Hepatocyte (in vitro differentiated cells): ENCODE results near the gene FSTL3. TPM values are rescaled to one million over a fixed set of nuclear protein-coding genes. Genes with fewer than 3 reads are reported as not detected.

Source experiments
- DNase-seq: peaks from one replicate; pipeline ENCODE4 v3.0.0-alpha.2; 2016; ENCODE audit warnings: low spot score
- H2AFZ ChIP-seq: fragments of 200-600 bp; sonication (generic); 2 replicates; pipeline ENCODE4 v1.6.0; 2016; ENCODE audit warnings: antibody characterized with exemption, mild to moderate bottlenecking
- H3K27ac ChIP-seq: fragments of 200-600 bp; sonication (generic); 2 replicates; pipeline ENCODE4 v1.5.1; 2016; ENCODE audit warnings: mild to moderate bottlenecking
- H3K27me3 ChIP-seq: fragments of 200-600 bp; sonication (generic); 2 replicates; pipeline ENCODE4 v1.6.1; 2016
- H3K36me3 ChIP-seq: fragments of 200-600 bp; sonication (generic); replicated peaks from 2 replicates; pipeline ENCODE4 v1.5.1; 2016; ENCODE audit warnings: low read depth; ENCODE audit not compliant: insufficient read depth
- H3K4me1 ChIP-seq: fragments of 200-600 bp; sonication (generic); 2 replicates; pipeline ENCODE4 v1.5.1; 2016; ENCODE audit warnings: mild to moderate bottlenecking, moderate library complexity; ENCODE audit not compliant: insufficient read depth
- H3K4me2 ChIP-seq: fragments of 200-600 bp; sonication (generic); 2 replicates; pipeline ENCODE4 v1.6.0; 2016
- H3K4me3 ChIP-seq: fragments of 200-600 bp; sonication (generic); 2 replicates; pipeline ENCODE4 v1.5.1; 2016; ENCODE audit warnings: mild to moderate bottlenecking
- H3K79me2 ChIP-seq: fragments of 200-600 bp; sonication (generic); 2 replicates; pipeline ENCODE4 v1.6.0; 2017; ENCODE audit warnings: mild to moderate bottlenecking
- H3K9me2 ChIP-seq: fragments of 200-600 bp; sonication (generic); replicated peaks from 2 replicates; pipeline ENCODE4 v1.6.0; 2017; ENCODE audit warnings: mild to moderate bottlenecking; ENCODE audit not compliant: insufficient read depth
- H3K9me3 ChIP-seq: fragments of 200-600 bp; sonication (generic); 2 replicates; pipeline ENCODE4 v1.5.1; 2016; ENCODE audit warnings: low read depth, mild to moderate bottlenecking
- H4K20me1 ChIP-seq: fragments of 200-600 bp; sonication (generic); 2 replicates; pipeline ENCODE4 v1.6.0; 2016; ENCODE audit warnings: mild to moderate bottlenecking; ENCODE audit not compliant: insufficient read depth, poor library complexity, severe bottlenecking
- CTCF ChIP-seq: fragments of 200-600 bp; sonication (generic); IDR thresholded peaks from 2 replicates; pipeline ENCODE4 v1.5.1; 2016; ENCODE audit warnings: antibody characterized with exemption, mild to moderate bottlenecking; ENCODE audit not compliant: poor library complexity
- EZH2 ChIP-seq: fragments of 200-600 bp; sonication (generic); IDR thresholded peaks from 2 replicates; pipeline ENCODE4 v1.6.1; 2016; ENCODE audit warnings: antibody characterized with exemption, mild to moderate bottlenecking, borderline replicate concordance
- EZH2phosphoT487 ChIP-seq: fragments of 200-600 bp; sonication (generic); IDR thresholded peaks from one replicate; pipeline ENCODE4 v1.6.1; 2018; ENCODE audit warnings: antibody characterized with exemption, mild to moderate bottlenecking, low read depth, moderate library complexity; ENCODE audit not compliant: unreplicated experiment, severe bottlenecking
- WGBS: methylation state at CpG from one replicate; pipeline ENCODE4 v1.1.6; 2016; ENCODE audit warnings: low lambda C conversion rate; ENCODE audit errors: missing lambda C conversion rate; 5-methylcytosine and 5-hydroxymethylcytosine counted together
- polyA plus RNA-seq: library from polyadenylated mRNA; unstranded; fragments of >200 nt; fragmentation: Nextera tagmentation; extraction: Ambion mirVana; gene quantifications from 2 replicates; pipeline ENCODE4 v1.2.1, GENCODE V29; 2016
- total RNA-seq: library from RNA; depleted of rRNA; stranded (reverse); fragments of >200 nt; gene quantifications from 2 replicates; pipeline ENCODE4 v1.2.3, GENCODE V29; 2014

Gene FSTL3
- total and polyA plus RNA-seq, 2 experiments from 2014 or later, result 131 to 171 TPM

- Histone ChIP-seq H3K9me3 (no peaks in the 10 kb centered on the region), H3K4me2 (no peak overlapping the region), H3K36me3 (no peaks in the 10 kb centered on the region), H3K4me3 (no peak overlapping the region), H3K27me3 (no peaks in the 10 kb centered on the region), H3K27ac (no peak overlapping the region), H2AFZ (no peak overlapping the region), H3K79me2 (peaks cover 46% of the 10 kb centered on the region), H3K4me1 (no peaks in the 10 kb centered on the region), H3K9me2 (no peaks in the 10 kb centered on the region), H4K20me1 (peaks cover 3% of the 10 kb centered on the region)
- no peak for DNase-seq
- no peak for TF ChIP-seq CTCF
- no peak for TF ChIP-seq EZH2phosphoT487
- no peak for TF ChIP-seq EZH2
- WGBS, result 87% methylated on average over 14 of the region's 58 CpGs
These were observed 44.4 kb downstream of the FSTL3 start for GRCh38 chr19:720345-721160.

GRCh38 chr19:722553-723101 is 46.4 kb downstream of the FSTL3 start:
- H3K4me1 ChIP-seq, result no peaks in the 10 kb centered on the region
- H4K20me1 ChIP-seq, result peaks cover 3% of the 10 kb centered on the region
- no peaks in the 10 kb centered on the region for H3K9me2 ChIP-seq
- no peaks in the 10 kb centered on the region for H3K36me3 ChIP-seq
- no peak overlapping the region for H3K27ac ChIP-seq
- WGBS, result 85% methylated on average over 14 of the region's 17 CpGs
- H3K4me3 ChIP-seq, result no peak overlapping the region
- no peak overlapping the region for H2AFZ ChIP-seq
- H3K79me2 ChIP-seq, result peaks cover 35% of the 10 kb centered on the region
- no peak overlapping the region for H3K4me2 ChIP-seq
- no peak for TF ChIP-seq CTCF
- no peak for TF ChIP-seq EZH2phosphoT487
- no peak for DNase-seq
- H3K27me3 ChIP-seq, result no peaks in the 10 kb centered on the region
- no peaks in the 10 kb centered on the region for H3K9me3 ChIP-seq

- Histone ChIP-seq H3K27ac (no peak overlapping the region), H2AFZ (no peak overlapping the region), H3K9me2 (no peaks in the 10 kb centered on the region), H3K4me2 (no peak overlapping the region), H3K79me2 (peaks cover 31% of the 10 kb centered on the region), H3K36me3 (no peaks in the 10 kb centered on the region), H3K4me3 (no peak overlapping the region), H3K4me1 (no peaks in the 10 kb centered on the region), H3K9me3 (no peaks in the 10 kb centered on the region), H3K27me3 (no peaks in the 10 kb centered on the region), H4K20me1 (peaks cover 3% of the 10 kb centered on the region)
- TF ChIP-seq EZH2phosphoT487, result no peak
- no peak for DNase-seq
- WGBS, result 88% methylated on average over 13 of the region's 13 CpGs
These were observed 47.1 kb downstream of the FSTL3 start for GRCh38 chr19:723247-723646.

- Histone ChIP-seq H3K36me3 (no peaks in the 10 kb centered on the region), H3K9me2 (no peaks in the 10 kb centered on the region), H3K4me2 (no peak overlapping the region), H2AFZ (no peak overlapping the region), H3K4me3 (no peak overlapping the region), H3K4me1 (no peaks in the 10 kb centered on the region), H4K20me1 (no peaks in the 10 kb centered on the region), H3K9me3 (no peaks in the 10 kb centered on the region), H3K79me2 (peaks cover 27% of the 10 kb centered on the region), H3K27ac (no peak overlapping the region), H3K27me3 (no peaks in the 10 kb centered on the region)
- WGBS, result 93% methylated on average over 18 of the region's 18 CpGs
- no peak for DNase-seq
- no peak for TF ChIP-seq EZH2phosphoT487
- TF ChIP-seq CTCF, result no peak
- no peak for TF ChIP-seq EZH2
These were observed 47.5 kb downstream of the FSTL3 start for GRCh38 chr19:723714-724113.
